NT2/D1 (cell line): Measurements from ENCODE around the gene CACNA2D3.

Source experiments
- SUZ12 ChIP-seq: IDR thresholded peaks from 2 replicates; pipeline ENCODE4 v1.6.1; 2011; ENCODE audit not compliant: insufficient read length, insufficient read depth; ENCODE audit errors: extremely low read depth
- YY1 ChIP-seq: IDR thresholded peaks from 2 replicates; pipeline ENCODE4 v1.6.1; 2011; ENCODE audit not compliant: insufficient read length, insufficient read depth

GRCh38 chr3:54261141-54261540 lies 138.8 kb downstream of the CACNA2D3 start:
- TF ChIP-seq SUZ12 (no peak), YY1 (no peak)
